22Rv1 (cell line): ENCODE measurements around the gene COL6A2.

Experiments used
- CTCF ChIP-seq: fragments of 450-650 bp; IDR thresholded peaks from 2 replicates; pipeline ENCODE4 v1.5.1; 2017; ENCODE audit warnings: mild to moderate bottlenecking
- ZFX ChIP-seq: fragments of 450-650 bp; IDR thresholded peaks from 2 replicates; pipeline ENCODE4 v1.6.1; 2017; ENCODE audit warnings: antibody characterized with exemption, borderline replicate concordance

DNA sequence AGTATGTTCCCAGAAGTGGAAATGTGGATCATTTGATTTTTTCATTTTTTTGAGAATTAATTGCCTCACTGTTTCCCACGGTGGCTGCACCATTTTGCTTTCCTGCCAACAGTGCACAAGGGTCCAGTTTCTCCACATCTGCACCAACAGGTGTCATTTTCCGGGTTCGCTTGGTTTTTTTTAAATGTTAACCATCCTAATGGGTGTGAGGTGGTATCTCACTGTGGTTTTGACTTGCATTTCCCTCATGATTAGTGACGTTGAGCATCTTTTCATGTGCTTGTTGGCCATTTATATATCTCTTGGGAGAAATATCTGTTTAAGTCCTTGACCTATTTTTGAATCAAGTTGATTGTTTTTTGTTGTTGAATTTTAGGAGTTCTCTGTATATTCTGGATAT, 3.0 kb downstream of the COL6A2 start:
- TF ChIP-seq CTCF (no peak), ZFX (no peak)
